Measurements from ENCODE around the gene ARID1B. TPM values are rescaled to one million over a fixed set of nuclear protein-coding genes. Genes with fewer than 3 reads are reported as not detected.

Gene ARID1B
- total RNA-seq, 1 experiment from 2014 or later, result 60.3 TPM

- TF ChIP-seq ZNF512 (CRISPR knock-in tag; IDR thresholded peaks at IDR 0.05; ENCODE audit: borderline replicate concordance) (no peak), SOX15 (CRISPR knock-in tag; IDR thresholded peaks at IDR 0.05) (no peak), ZMAT4 (CRISPR knock-in tag; IDR thresholded peaks at IDR 0.05) (no peak)
Measured at GRCh38 chr6:157207521-157208076, 430.4 kb downstream of the ARID1B start (continued).

GRCh38 chr6:157209865-157210530, 432.8 kb downstream of the ARID1B start:
- Mint-ChIP-seq H3K27me3 (ENCODE audit: low read depth) (no peaks in the 10 kb centered on the region), H3K36me3 (peaks cover 16% of the 10 kb centered on the region), H3K9me3 (no peaks in the 10 kb centered on the region), H3K27ac (no peak overlapping the region), H3K4me1 (no peaks in the 10 kb centered on the region), H3K4me3 (no peak overlapping the region)
- TF ChIP-seq GTF2I (CRISPR knock-in tag; conservative IDR thresholded peaks at IDR 0.05) (no peak), ARID4B (CRISPR knock-in tag; IDR thresholded peaks at IDR 0.05; ENCODE audit: borderline replicate concordance) (no peak), ZSCAN18 (CRISPR knock-in tag; IDR thresholded peaks at IDR 0.05) (no peak), ZNF219 (CRISPR knock-in tag; IDR thresholded peaks at IDR 0.05; ENCODE audit: borderline replicate concordance) (no peak), SMAD4 (CRISPR knock-in tag; IDR thresholded peaks at IDR 0.05) (no peak), CBFB (CRISPR knock-in tag; IDR thresholded peaks at IDR 0.05; ENCODE audit: low read depth) (no peak), CREM (CRISPR knock-in tag; IDR thresholded peaks at IDR 0.05) (no peak), SMAD3 (CRISPR knock-in tag; IDR thresholded peaks at IDR 0.05; ENCODE audit: borderline replicate concordance) (no peak), STAT6 (CRISPR knock-in tag; conservative IDR thresholded peaks at IDR 0.05; ENCODE audit: low read depth) (no peak), ATF1 (CRISPR knock-in tag; IDR thresholded peaks at IDR 0.05) (no peak), ESRRA (CRISPR knock-in tag; IDR thresholded peaks at IDR 0.05; ENCODE audit: borderline replicate concordance) (no peak), AR (CRISPR knock-in tag; IDR thresholded peaks at IDR 0.05) (no peak), IRF2 (CRISPR knock-in tag; IDR thresholded peaks at IDR 0.05; ENCODE audit: borderline replicate concordance, low read depth) (no peak), ZNF121 (CRISPR knock-in tag; IDR thresholded peaks at IDR 0.05) (no peak)
- ATAC-seq (no peak), DNase-seq (ENCODE audit: low spot score) (no peak)
- CTCF ChIA-PET, result interaction anchor here (1.1 kb wide), 1 partner anchor 25 kb away, joined by 6 read pairs; no protein-coding TSS in a partner anchor
- POLR2A ChIA-PET, result no interaction called here
